Left colon (tissue), 2 donors: ENCODE data around the gene SLC38A3. TPM values are rescaled to one million over a fixed set of nuclear protein-coding genes. Genes with fewer than 3 reads are reported as not detected.
A peak's percentile ranks its signal among the peaks of the same experiment; 100 is the strongest.
"Not testable (repeated sequence)": the region's sequence is repeated elsewhere in the genome, so short reads cannot be mapped to it uniquely, and the experiment has no call there.

Experiments used
- ATAC-seq: fragments of 200-7000 bp; cut with Tn5 transposase; one replicate; pipeline ENCODE4 v1.9.1; 2020; ENCODE audit warnings: mild to moderate bottlenecking, moderate library complexity
- DNase-seq, 2 donors: peaks; one replicate each; pipeline ENCODE4 v3.0.0-alpha.2; 2020
- intact Hi-C, 2 donors: fragments of 100-400 bp; cut with DNase I in 1 of 2; cut with micrococcal nuclease in 1 of 2; formaldehyde crosslinking; loops; one replicate each; pipeline versions ENCODE4 v1.11.2 to v1.14.0; 2022; cut with DNase I, micrococcal nuclease
- total RNA-seq, 2 donors: library from RNA; stranded (reverse); fragmentation: NEBNext Ultra II Directional; extraction: Animal tissue kit (Norgen Biotek cat#: 25700); gene quantifications; one replicate each; pipeline ENCODE4 v1.2.1, GENCODE V29; 2021
- donor health status: DM: no; HTN: no; CAD: no.
- donor health status: DM: yes; HTN: yes; CAD: no.

The SLC38A3 gene
- total RNA-seq, 2 donors from 2014 or later, result not detected

DNA sequence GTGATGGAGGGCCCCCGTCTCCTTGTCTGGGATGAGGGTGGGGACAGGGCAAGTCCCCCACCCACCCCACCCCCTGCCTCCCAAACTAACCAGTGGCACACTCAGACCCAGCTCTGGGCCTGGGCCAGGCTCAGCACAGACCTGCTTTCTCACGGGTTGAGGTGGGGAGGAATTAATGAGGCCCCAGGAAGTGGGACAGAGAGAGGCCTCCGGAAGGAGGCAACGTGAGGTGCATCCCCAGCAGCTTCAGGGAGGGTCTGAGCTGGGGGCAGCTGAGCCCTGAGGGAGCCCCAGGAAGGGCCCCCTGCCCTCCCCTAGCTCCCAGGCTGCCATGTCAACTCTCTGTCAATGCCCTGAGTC is 16.0 kb downstream of the SLC38A3 start:
- ATAC-seq (no peak), DNase-seq (no peak)
- intact Hi-C loops, result no loop called here

DNA sequence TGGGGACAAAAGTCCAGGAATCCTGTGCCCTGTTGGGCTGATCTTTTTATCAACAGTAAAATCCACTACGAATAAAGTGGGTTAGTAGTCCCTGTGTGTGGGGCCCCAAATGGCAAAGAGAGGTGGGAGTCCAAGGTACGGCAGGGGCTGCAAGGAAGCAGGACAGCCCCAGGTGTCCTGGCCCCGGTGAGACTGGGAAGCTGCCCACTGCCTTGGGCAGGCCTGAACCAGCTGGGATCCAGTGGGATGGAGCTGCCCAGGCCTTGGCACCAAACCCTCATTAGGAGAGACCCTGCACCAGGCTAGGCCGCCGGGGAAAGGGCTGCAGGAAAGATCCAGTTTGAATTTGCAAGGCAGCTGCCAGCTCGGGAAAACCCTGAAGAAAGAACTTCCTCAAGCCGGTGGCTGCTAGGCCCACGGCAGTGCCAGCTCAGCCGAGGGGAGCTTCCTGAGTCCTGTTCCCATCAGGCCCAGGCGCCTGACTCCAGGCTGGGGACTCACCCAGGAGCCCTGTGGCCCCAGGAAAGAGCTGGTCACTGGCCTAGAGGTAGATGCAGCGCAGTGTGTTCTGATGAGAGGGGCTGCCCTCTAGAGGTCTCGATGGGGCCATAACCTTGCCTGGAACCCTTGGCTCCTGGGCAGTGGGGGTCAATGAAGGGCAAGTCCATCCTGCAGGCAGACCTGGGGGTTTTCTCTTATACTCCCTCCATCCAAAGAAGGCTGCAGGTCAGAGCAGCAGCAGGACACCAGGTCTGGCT is 16.5 kb downstream of the SLC38A3 start:
- ATAC-seq (no peak), DNase-seq (no peak)
- intact Hi-C loops, result no loop called here

- intact Hi-C loops, result no loop called here
- no peak for DNase-seq
- no peak for ATAC-seq
These were observed 17.1 kb downstream of the SLC38A3 start for GRCh38 chr3:50222169-50222528.

DNA sequence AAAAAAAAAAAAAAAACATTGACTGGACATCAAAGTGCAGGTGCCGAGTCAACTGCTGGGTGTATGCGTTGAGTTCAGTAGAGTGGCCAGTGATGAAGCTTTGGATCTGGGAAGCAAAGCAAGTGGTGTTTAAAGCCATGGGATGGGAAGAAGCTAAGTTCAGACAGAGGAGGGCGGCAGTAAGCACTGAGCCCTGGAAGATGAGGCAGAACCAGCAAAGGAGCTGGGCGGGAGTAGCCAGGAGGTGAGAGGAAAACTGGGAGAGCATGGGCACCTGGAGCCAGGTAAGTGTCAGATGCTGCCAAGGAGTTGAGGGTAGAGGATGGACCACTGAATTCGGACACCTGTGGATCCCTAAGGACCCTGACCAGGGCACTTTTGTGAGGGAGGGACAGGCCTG is 19.6 kb downstream of the SLC38A3 start:
- DNase-seq (no peak), ATAC-seq (no peak)
- intact Hi-C loops, result no loop called here

- ATAC-seq, result peak; percentile 30
- no peak for DNase-seq
- intact Hi-C loops, result loop anchor here in 1 of 2 donors (2.0 kb wide), 1 partner anchor 46 kb away; no protein-coding TSS in a partner anchor
These were observed 21.9 kb downstream of the SLC38A3 start for GRCh38 chr3:50226888-50227389.

GRCh38 chr3:50227390-50228183 is 22.5 kb downstream of the SLC38A3 start:
- intact Hi-C loops, result loop anchor here in 1 of 2 donors (2.0 kb wide), 1 partner anchor 45 kb away; no protein-coding TSS in a partner anchor

DNA sequence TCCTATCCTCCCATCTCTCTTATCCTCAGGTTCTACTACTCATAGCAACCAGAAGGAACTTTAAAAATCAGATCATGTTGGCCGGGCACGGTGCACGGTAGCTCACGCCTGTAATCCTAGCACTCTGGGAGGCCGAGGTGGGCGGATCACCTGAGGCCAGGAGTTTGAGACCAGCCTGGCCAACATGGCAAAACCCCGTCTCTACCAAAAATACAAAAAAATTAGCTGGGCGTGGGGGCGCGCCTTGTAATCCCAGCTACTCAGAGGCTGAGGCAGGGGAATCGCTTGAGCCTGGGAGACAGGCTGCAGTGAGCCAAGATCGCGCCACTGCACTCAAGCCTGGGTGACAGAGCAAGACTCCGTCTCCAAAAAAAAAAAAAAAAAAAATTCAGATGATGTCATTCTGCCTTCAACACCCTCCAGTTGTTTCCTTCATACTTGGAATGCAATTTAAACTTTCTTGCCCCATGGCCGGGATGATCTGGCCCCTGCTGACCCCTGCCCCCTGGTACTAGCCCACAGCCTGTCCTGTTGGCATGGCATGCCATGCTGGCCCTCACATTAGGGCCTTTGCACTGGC is 23.2 kb downstream of the SLC38A3 start:
- ATAC-seq, intact Hi-C loops, DNase-seq: not testable (repeated sequence)

More at GRCh38 chr3:50227390-50228183, 22.5 kb downstream of the SLC38A3 start:
- ATAC-seq (peak; percentile 89), DNase-seq (peak; percentile 94)

DNA sequence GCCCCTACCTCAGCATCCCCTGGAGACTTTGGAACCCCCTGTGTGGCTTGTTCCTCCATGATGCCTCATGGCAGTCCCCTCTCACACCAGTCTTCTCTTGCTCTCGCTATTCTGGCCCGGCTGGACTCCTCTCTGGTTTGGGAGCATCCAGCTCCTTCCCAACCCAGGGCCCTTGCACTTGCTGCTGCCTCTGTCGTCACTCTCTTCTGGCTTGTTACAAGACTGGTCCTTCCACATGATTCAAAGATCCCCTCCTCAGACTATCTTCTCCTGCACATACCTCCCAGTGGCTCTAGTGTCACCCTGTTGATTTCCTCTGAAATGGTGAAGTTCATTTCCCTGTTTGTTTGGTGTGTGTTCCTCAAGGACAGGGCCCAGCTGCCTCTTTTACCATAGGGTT is 24.4 kb downstream of the SLC38A3 start:
- DNase-seq (no peak), ATAC-seq (no peak)
- intact Hi-C loops, result no loop called here

GRCh38 chr3:50230104-50230793 is 25.2 kb downstream of the SLC38A3 start:
- intact Hi-C loops, result no loop called here
- DNase-seq (no peak), ATAC-seq (no peak)

- ATAC-seq (no peak), DNase-seq (no peak)
- intact Hi-C loops, result no loop called here
These were observed 25.7 kb downstream of the SLC38A3 start for GRCh38 chr3:50230794-50231125.

GRCh38 chr3:50231581-50231980 is 26.5 kb downstream of the SLC38A3 start:
- no peak for ATAC-seq
- intact Hi-C loops, result no loop called here
- DNase-seq, result no peak

DNA sequence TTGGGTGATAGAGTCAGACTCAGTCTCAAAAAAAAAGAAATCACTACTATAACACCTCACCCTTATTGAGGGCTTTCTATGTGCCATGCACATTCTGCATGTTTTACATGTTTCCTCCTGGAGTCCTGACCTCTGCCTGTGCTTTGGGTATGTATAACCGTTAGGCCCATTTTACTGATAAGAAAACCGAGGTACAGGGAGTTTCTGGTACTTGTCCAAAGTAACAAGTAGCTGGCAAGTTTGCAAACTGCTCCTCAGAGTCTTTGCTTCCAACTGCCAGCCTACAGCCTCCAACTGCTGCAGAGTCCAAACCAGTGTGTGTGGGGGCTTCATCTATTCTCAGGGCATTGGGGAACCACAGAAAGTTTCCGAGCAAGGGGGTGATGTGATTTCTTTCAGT is 27.2 kb downstream of the SLC38A3 start:
- intact Hi-C loops, result no loop called here
- no peak for ATAC-seq
- DNase-seq, result no peak

- DNase-seq (no peak), ATAC-seq (no peak)
- intact Hi-C loops, result no loop called here
These were observed 28.1 kb downstream of the SLC38A3 start for GRCh38 chr3:50233176-50233575.

GRCh38 chr3:50235716-50236483 is 30.8 kb downstream of the SLC38A3 start, which contains the start of gene GNAI2:
Gene GNAI2 (plus strand): TSS chr3:50236204. CDS start chr3:50236336, 132 bp downstream.
- ATAC-seq, result peak; percentile 87
- intact Hi-C loops, result no loop called here
- DNase-seq, result peak; percentile 98 to 99

DNA sequence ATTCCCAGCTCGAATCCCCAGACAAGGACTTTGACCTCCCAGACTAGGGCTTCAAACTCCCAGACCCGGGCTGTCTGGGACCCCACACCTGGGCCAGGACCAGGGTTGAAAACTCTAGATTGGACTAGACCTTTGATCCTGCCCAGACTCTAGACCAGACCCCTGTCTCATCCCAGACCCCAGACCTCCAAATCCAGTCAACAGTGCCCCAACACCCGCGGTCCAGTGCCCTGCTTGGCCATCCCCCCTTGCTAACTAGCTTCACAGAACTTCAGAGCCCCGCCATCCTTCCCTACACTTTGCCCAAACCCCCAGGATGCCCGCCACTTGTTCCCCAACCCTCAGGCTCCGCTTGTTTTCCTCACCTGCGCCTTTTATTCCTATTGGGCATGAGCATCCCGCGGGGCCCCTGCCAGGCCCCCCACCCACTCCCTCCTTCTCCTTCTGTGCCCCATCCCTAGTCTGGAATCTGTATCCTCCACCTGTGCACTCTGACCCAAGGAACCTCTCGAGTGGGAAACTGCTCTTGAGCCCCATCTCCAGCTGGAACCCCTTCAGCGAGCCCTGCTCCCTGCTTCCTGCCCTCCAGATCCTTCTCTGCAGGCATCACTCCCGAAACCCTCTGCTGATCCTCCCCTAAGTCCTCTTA is 31.5 kb downstream of the SLC38A3 start:
- ATAC-seq (no peak), DNase-seq (no peak)
- intact Hi-C loops, result no loop called here

GRCh38 chr3:50237133-50237651 is 32.1 kb downstream of the SLC38A3 start:
- ATAC-seq (no peak), DNase-seq (peak in 1 of 2 donors; percentile 39)
- intact Hi-C loops, result no loop called here

DNA sequence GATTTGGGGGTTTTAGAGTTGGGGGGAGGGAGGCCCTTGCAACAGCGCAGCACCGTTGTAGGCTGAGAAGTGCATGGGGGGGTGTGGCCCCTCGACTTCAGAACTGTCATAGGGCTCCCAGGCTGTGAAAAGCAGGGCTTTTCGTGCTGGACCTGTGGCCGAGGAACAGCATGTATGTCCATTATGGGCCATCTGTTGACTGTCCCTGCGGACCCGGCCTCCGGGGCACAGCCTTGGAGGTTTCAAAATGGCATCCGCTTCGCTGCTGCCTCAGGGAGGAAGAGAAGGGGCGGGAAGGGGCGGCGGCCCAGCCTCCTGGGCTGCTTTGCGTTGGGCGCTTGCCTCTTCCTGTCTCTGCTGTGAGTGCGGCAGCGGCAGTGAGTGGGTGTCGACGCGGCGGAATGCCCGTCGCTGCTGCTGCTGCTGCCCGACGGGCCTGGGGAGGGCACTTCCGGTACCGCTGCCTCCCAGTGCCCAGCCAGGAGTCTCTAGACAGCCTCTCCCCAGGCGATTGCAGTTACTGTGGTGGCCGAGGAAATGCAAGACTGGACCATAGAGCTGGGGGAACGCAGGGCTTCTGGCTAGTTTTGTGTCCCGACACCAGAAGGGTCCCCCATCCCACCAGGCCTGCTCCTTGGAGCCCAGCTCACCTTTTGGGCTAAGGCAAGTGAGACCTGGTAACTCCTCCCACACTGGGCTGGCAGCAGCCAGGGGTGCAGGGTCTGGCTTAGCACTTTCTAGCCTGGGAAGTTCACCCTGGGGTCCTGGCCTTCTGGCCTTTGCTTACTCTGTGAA is 32.9 kb downstream of the SLC38A3 start:
- intact Hi-C loops, result no loop called here
- DNase-seq (peak; percentile 81 to 83), ATAC-seq (no peak)
